K562 (cell line): ENCODE measurements around the gene MAGEL2. TPM values are rescaled to one million over a fixed set of nuclear protein-coding genes. Genes with fewer than 3 reads are reported as not detected.

Experiments
- ATAC-seq: fragments of 200-7000 bp; cut with Tn5 transposase; 3 replicates; pipeline ENCODE4 v1.9.1; 2020; ENCODE audit warnings: moderate library complexity
- BruUV-seq: library from RNA; stranded (reverse); fragments of 400-500 nt; replicated peaks from 2 replicates; lab custom pipeline; 2021; lab: Mats Ljungman, UMichigan
- CTCF ChIA-PET: fragments of 300-600 bp; formaldehyde crosslinking; extraction: SDS; loops from one replicate; lab custom pipeline; 2021; ENCODE audit warnings: low intra/inter-chr PET ratio; lab: Yijun Ruan, JAX
- POLR2A ChIA-PET: fragments of 300-600, 350-650 bp; sonication (Branson Sonifier 250); formaldehyde crosslinking; extraction: SDS; loops from one replicate; lab custom pipeline; 2021; ENCODE audit warnings: antibody characterized with exemption, inconsistent platforms; lab: Yijun Ruan, JAX
- DNase-seq, 4 experiments: peaks; one replicate each; pipeline versions ENCODE4 v3.0.0 to v3.0.0-alpha.2; 2011 to 2018; ENCODE audit warnings: low spot score in 3 of 4, mixed read lengths in 3 of 4; ENCODE audit errors: extremely low read depth in 1 of 4
- FAIRE-seq: peaks from 2 replicates; lab custom pipeline; 2011; peaks lifted over from hg19 to GRCh38; lab: Jason Lieb, UNC
- H2AFZ ChIP-seq: 2 replicates; pipeline ENCODE4 v1.6.0; 2011; ENCODE audit warnings: low read depth, low read length, control low read depth, inconsistent platforms
- H3K27ac ChIP-seq: fragments of 200-600 bp; 3 replicates; pipeline ENCODE4 v1.8.0; 2011; ENCODE audit warnings: low read depth, mild to moderate bottlenecking, control low read depth, inconsistent platforms, low read length, moderate library complexity, mixed read lengths; ENCODE audit errors: extremely low read depth
- H3K27me3 ChIP-seq, 2 experiments: fragments of 300-600 bp in 1 of 2; 2 replicates in 1 of 2; 3 replicates in 1 of 2; pipeline versions ENCODE4 v1.6.0 to v1.8.0; 2011; ENCODE audit warnings: inconsistent platforms in 2 of 2, low read length in 2 of 2, mild to moderate bottlenecking in 1 of 2, mixed read lengths in 1 of 2, moderate library complexity in 1 of 2; ENCODE audit not compliant: control insufficient read depth in 2 of 2, insufficient read depth in 2 of 2
- H3K36me3 ChIP-seq: fragments of 300-600 bp; 3 replicates; pipeline ENCODE4 v1.8.0; 2011; ENCODE audit warnings: mild to moderate bottlenecking, low read length, inconsistent platforms; ENCODE audit not compliant: control insufficient read depth, insufficient read depth
- H3K4me1 ChIP-seq, 2 experiments: fragments of 200-600 bp in 1 of 2; replicated peaks in 1 of 2; 2 replicates in 1 of 2; 3 replicates in 1 of 2; pipeline versions ENCODE4 v1.5.1 to v1.8.0; 2011; ENCODE audit warnings: inconsistent platforms in 2 of 2, low read length in 2 of 2, mild to moderate bottlenecking in 1 of 2, mixed read lengths in 1 of 2, moderate library complexity in 1 of 2; ENCODE audit not compliant: control insufficient read depth in 2 of 2, insufficient read depth in 2 of 2
- H3K4me2 ChIP-seq: 2 replicates; pipeline ENCODE4 v1.6.1; 2011; ENCODE audit warnings: low read length, control low read depth, inconsistent platforms, mixed read lengths; ENCODE audit not compliant: insufficient read depth
- H3K4me3 ChIP-seq: fragments of 200-600 bp; sonication (generic), shearing (Covaris generic); 2 replicates; pipeline ENCODE4 v1.5.1; 2016; ENCODE audit warnings: control low read depth, inconsistent platforms
- H3K79me2 ChIP-seq: fragments of 200-600 bp; 3 replicates; pipeline ENCODE4 v1.8.0; 2011; ENCODE audit warnings: low read length, inconsistent platforms; ENCODE audit not compliant: control insufficient read depth, insufficient read depth
- H3K9ac ChIP-seq, 2 experiments: 2 replicates each; pipeline versions ENCODE4 v1.6.0 to v1.6.1; 2011; ENCODE audit warnings: low read depth in 2 of 2, low read length in 2 of 2, control low read depth in 1 of 2, inconsistent platforms in 1 of 2, mild to moderate bottlenecking in 1 of 2, mixed read lengths in 1 of 2; ENCODE audit not compliant: insufficient read depth in 1 of 2
- H3K9me1 ChIP-seq: one replicate; pipeline ENCODE4 v1.6.0; 2011; ENCODE audit warnings: inconsistent platforms, mild to moderate bottlenecking, low read length, moderate library complexity; ENCODE audit not compliant: control insufficient read depth, insufficient read depth
- H3K9me3 ChIP-seq: replicated peaks from 2 replicates; pipeline ENCODE4 v1.5.1; 2011; ENCODE audit warnings: low read depth, low read length, inconsistent platforms; ENCODE audit not compliant: control insufficient read depth, insufficient read depth
- H4K20me1 ChIP-seq: replicated peaks from 2 replicates; pipeline ENCODE4 v1.6.1; 2011; ENCODE audit warnings: low read length, inconsistent platforms, mixed read lengths; ENCODE audit not compliant: control insufficient read depth, insufficient read depth
- ARID4B ChIP-seq: sonication (generic); formaldehyde crosslinking; IDR thresholded peaks from 2 replicates; pipeline ENCODE4 v1.8.0; 2022; ENCODE audit warnings: mild to moderate bottlenecking, missing genetic modification reagents
- CXXC5 ChIP-seq: fragments of 250-450 bp; sonication (Bioruptor Pico); IDR thresholded peaks from 2 replicates; pipeline ENCODE4 v1.8.0; 2022; ENCODE audit warnings: inconsistent platforms, mild to moderate bottlenecking, moderate library complexity
- FOS ChIP-seq: IDR thresholded peaks from 3 replicates; pipeline ENCODE4 v1.6.1; 2011; ENCODE audit not compliant: insufficient read length; ENCODE audit errors: extremely low read depth
- HNRNPL ChIP-seq: fragments of 200-400 bp; formaldehyde crosslinking; IDR thresholded peaks from 2 replicates; pipeline ENCODE4 v1.6.1; 2017; ENCODE audit warnings: low read depth, mild to moderate bottlenecking, low read length
- NRF1 ChIP-seq, 2 experiments: fragments of 450-650 bp; IDR thresholded peaks in 1 of 2; conservative IDR thresholded peaks in 1 of 2; 2 replicates each; pipeline ENCODE4 v1.6.1; 2014; ENCODE audit warnings: mild to moderate bottlenecking in 2 of 2
- RBFOX2 ChIP-seq: fragments of 200-400 bp; formaldehyde crosslinking; IDR thresholded peaks from 2 replicates; pipeline ENCODE4 v1.6.1; 2017; ENCODE audit warnings: low read depth, mild to moderate bottlenecking, low read length, moderate library complexity
- RUNX1 ChIP-seq: sonication (generic); IDR thresholded peaks from 2 replicates; pipeline ENCODE4 v1.6.1; 2016; ENCODE audit warnings: antibody characterized with exemption, low read depth
- SMAD3 ChIP-seq: fragments of 450-650 bp; formaldehyde crosslinking; conservative IDR thresholded peaks from 2 replicates; pipeline ENCODE4 v1.4.0; 2020; ENCODE audit warnings: mild to moderate bottlenecking
- VEZF1 ChIP-seq: fragments of 200-800 bp; sonication (Bioruptor generic); IDR thresholded peaks from 2 replicates; pipeline ENCODE4 v1.6.1; 2017; ENCODE audit warnings: missing genetic modification characterization, missing compliant biosample characterization
- ZMIZ1 ChIP-seq, 2 experiments: fragments of 150-350 bp in 1 of 2; IDR thresholded peaks; 2 replicates each; pipeline ENCODE4 v1.6.1; 2012 to 2016; ENCODE audit warnings: low read depth in 2 of 2, low read length in 2 of 2, mild to moderate bottlenecking in 1 of 2, moderate library complexity in 1 of 2
- WGBS: fragments of 100-300 bp; shearing (Covaris generic); methylation state at CpG from one replicate; pipeline ENCODE4 v1.1.6; 2016; ENCODE audit warnings: low coverage, mixed read lengths; ENCODE audit not compliant: insufficient coverage; ENCODE audit errors: missing lambda C conversion rate; 5-methylcytosine and 5-hydroxymethylcytosine counted together
- in situ Hi-C: fragments of 300-500 bp; cut with MboI; formaldehyde crosslinking; loops from 4 replicates; pipeline ENCODE4 v1.15.0; 2018; ENCODE audit warnings: inconsistent platforms, mixed read lengths
- intact Hi-C: fragments of 100-400 bp; cut with micrococcal nuclease; formaldehyde crosslinking; loops from 2 replicates; pipeline ENCODE4 v1.14.2; 2022
- polyA plus RNA-seq, 8 experiments: library from polyadenylated mRNA; depleted of rRNA in 4 of 8; stranded (reverse) in 5 of 8; unstranded in 3 of 8; fragments of >200 nt; fragmentation: Nextera tagmentation in 2 of 8; fragmentation: Illumina TruSeq in 1 of 8; extraction: Ambion mirVana in 2 of 8; extraction: Trizol in 1 of 8; gene quantifications; 2 replicates each; pipeline versions ENCODE4 v1.2.1 to v1.2.3, GENCODE V29; 2011 to 2014; ENCODE audit warnings: inconsistent platforms in 1 of 8, missing spikeins in 1 of 8
- total RNA-seq, 7 experiments: library from RNA; depleted of rRNA in 6 of 7; stranded (reverse); fragments of >200 nt in 6 of 7; fragmentation: Illumina TruSeq in 2 of 7; extraction: Trizol in 2 of 7; gene quantifications; 2 replicates each; pipeline versions ENCODE4 v1.2.1 to v1.2.3, GENCODE V29; 2011 to 2021; ENCODE audit warnings: low replicate concordance in 1 of 7
- TF ChIP-seq, protein P1 (sequence below), 2 experiments: IDR thresholded peaks; 2 replicates each; pipeline ENCODE4 v1.6.1; 2011; ENCODE audit warnings: borderline replicate concordance in 1 of 2, control low read depth in 1 of 2, low read depth in 1 of 2, low read length in 1 of 2, mild to moderate bottlenecking in 1 of 2, mixed read lengths in 1 of 2, moderate library complexity in 1 of 2; ENCODE audit not compliant: insufficient read depth in 1 of 2, insufficient read length in 1 of 2, poor library complexity in 1 of 2, severe bottlenecking in 1 of 2; ENCODE audit errors: extremely low read depth in 1 of 2

MAGEL2 gene
- total and polyA plus RNA-seq, 9 of the 15 experiments (the other 6 are each of a cell fraction or from before 2014, with no cell fraction given): not detected

GRCh38 chr15:23687143-23687470 lies 39.4 kb upstream of the MAGEL2 start, which contains the start of gene NDN:
Gene NDN (minus strand): TSS chr15:23687305. CDS start chr15:23687217, 88 bp downstream.
- Histone ChIP-seq H3K27ac (no peak within 1 kb of the TSS), H3K9me3 (no peaks in the 10 kb centered on the region), H3K9ac (peak within 1 kb of the TSS in 1 of 2 experiments; percentile 52; a peak in 1 of 4 replicates), H2AFZ (peak within 1 kb of the TSS; percentile 55; the same call in 1 of the 2 replicates), H3K36me3 (no peaks in the 10 kb centered on the region), H3K9me1 (no peaks in the 10 kb centered on the region), H3K4me2 (peak within 1 kb of the TSS; percentile 37), H3K4me3 (peak within 1 kb of the TSS; percentile 27), H3K79me2 (no peaks in the 10 kb centered on the region), H3K27me3 (peaks cover 0 to 8% of the 10 kb centered on the region in 2 experiments; a peak in 2 of 5 replicates), H4K20me1 (no peaks in the 10 kb centered on the region), H3K4me1 (peaks cover 0 to 9% of the 10 kb centered on the region in 2 experiments; a peak in 2 of 5 replicates)
- ATAC-seq (peak; percentile 88), FAIRE-seq (no peak), DNase-seq (peak; percentile 50 to 75 (median 68))
- BruUV-seq: no TSS peak
- in situ Hi-C loops: no loop called here
- intact Hi-C loops: no loop called here
- WGBS: 15% methylated on average over 23 of the region's 38 CpGs
- ChIA-PET CTCF (no interaction called here), POLR2A (no interaction called here)
- TF ChIP-seq FOS (no peak), RBFOX2 (peak; percentile 36; the same call in 1 of the 2 replicates), VEZF1 (CRISPR knock-in tag) (peak; percentile 52; the same call in 1 of the 2 replicates), HNRNPL (no peak), NRF1 (conservative IDR thresholded peaks at IDR 0.05 in 1 of 2, IDR thresholded peaks at IDR 0.05 in 1 of 2) (peak; percentile 70 to 78), CXXC5 (CRISPR knock-in tag) (peak; percentile 29; the same call in 1 of the 2 replicates), RUNX1 (no peak), ARID4B (CRISPR knock-in tag) (no peak), ZMIZ1 (IDR thresholded peaks at IDR 0.05; ENCODE audit: low read depth in 2 of 2, low read length in 2 of 2) (no peak), SMAD3 (CRISPR knock-in tag) (no peak)
- TF ChIP-seq, protein P1, sequence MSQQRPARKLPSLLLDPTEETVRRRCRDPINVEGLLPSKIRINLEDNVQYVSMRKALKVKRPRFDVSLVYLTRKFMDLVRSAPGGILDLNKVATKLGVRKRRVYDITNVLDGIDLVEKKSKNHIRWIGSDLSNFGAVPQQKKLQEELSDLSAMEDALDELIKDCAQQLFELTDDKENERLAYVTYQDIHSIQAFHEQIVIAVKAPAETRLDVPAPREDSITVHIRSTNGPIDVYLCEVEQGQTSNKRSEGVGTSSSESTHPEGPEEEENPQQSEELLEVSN (IDR thresholded peaks at IDR 0.05; ENCODE audit: borderline replicate concordance in 1 of 2, extremely low read depth in 1 of 2, insufficient read depth in 1 of 2, insufficient read length in 1 of 2, low read depth in 1 of 2, low read length in 1 of 2, poor library complexity in 1 of 2, severe bottlenecking in 1 of 2): peak in 1 of 2 experiments; percentile 45
